ENCODE results near the gene POU2AF1.

POU2AF1 gene

GRCh38 chr11:111384494-111384893 is 5.4 kb upstream of the POU2AF1 start:
- no peak for DNase-seq

GRCh38 chr11:111382451-111382850 is 3.4 kb upstream of the POU2AF1 start:
- DNase-seq: no peak

- DNase-seq: no peak
These were observed 594 bp upstream of the POU2AF1 start for GRCh38 chr11:111379602-111380136.

DNA sequence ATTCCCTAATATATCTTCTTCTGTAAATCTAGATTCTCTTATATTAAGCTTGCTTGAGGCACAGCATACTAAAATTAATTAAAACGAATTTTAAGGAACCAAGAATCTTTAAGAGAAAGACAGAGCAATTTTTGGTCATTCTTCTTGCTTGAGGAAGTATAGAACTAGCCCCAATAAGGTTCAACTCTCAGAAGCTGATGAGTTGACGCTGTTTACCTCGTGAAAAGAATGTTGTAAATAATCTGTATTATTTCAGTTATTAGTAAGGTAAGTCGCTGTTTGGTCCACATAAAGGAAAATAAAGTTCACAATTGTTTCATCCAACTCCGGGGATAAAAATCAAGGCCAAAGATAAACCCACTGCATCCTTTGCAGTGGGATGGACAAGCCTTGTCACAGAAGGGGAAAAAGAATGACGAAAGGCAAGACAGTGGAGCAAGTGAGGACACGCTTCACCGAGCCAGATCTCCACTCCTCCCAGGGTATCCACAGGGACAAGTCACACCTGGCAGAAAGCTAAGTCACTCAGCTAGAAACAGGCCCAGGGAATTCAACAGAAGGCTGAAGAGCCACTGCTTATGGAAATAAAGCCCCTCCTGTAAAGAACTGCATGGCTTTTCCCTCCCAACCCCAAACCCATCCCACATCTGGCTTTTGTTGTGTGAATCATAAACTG is 752 bp downstream of the POU2AF1 start:
- no peak for DNase-seq

GRCh38 chr11:111376181-111376871 is 2.7 kb downstream of the POU2AF1 start:
- DNase-seq: no peak

DNA sequence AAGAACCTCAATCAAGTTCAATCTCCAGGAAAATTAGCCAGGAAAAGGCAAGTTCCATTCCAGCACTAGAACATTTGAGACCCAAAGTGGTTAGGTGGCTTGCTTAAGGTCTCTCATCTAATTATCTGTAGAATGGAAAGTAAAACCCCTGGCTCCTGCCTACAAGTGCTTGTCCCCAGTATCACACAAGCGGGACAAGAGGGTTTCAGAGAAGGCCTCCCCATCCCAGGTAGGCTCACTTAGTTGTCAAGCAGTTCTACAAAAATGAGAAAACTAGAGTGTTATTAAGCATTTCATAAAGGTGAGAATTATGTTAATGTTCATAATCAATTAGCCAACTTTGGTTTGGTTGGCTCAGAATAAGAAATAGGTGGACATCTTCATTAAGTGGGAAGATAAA is 5.5 kb downstream of the POU2AF1 start:
- no peak for DNase-seq

- DNase-seq: no peak
These were observed 6.5 kb downstream of the POU2AF1 start for GRCh38 chr11:111372538-111372937.

DNA sequence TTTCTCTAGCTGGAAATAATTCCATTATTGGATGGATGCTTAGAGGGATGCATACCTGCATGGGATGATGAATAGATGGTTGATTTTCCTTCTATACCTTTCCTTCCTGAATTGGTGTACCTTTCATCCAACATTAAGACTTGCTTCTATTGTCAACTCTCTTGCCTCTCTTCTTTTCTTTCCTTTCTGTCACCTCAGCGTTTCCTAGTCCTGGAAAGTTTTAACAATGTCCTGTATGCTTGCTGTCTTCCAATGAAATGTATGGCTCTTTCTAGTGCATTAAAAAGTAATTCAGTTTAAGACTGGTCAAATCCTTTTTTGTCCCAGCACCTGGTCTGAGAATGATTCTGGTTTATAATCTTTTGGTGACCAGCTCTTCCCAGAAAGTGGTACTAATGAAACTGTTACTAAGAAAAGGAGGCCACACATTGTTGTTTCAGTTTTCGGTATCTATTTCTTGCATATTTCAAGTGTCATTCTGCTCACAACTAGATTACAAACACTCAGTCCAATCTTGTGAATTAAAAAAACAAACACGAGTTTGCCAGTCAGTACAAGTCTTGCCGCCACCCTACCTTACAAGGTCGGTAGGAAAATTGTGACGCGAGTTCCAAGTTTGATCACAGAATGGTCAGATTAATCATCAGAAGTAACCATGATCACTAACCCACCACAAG is 8.0 kb downstream of the POU2AF1 start:
- no peak for DNase-seq

- DNase-seq: no peak
These were observed 8.7 kb downstream of the POU2AF1 start for GRCh38 chr11:111370270-111370901.

- DNase-seq: no peak
These were observed 10.9 kb downstream of the POU2AF1 start for GRCh38 chr11:111368285-111368560.

GRCh38 chr11:111367411-111368284 is 11.4 kb downstream of the POU2AF1 start:
- DNase-seq: no peak

- DNase-seq: no peak
These were observed 12.3 kb downstream of the POU2AF1 start for GRCh38 chr11:111366560-111367410.

DNA sequence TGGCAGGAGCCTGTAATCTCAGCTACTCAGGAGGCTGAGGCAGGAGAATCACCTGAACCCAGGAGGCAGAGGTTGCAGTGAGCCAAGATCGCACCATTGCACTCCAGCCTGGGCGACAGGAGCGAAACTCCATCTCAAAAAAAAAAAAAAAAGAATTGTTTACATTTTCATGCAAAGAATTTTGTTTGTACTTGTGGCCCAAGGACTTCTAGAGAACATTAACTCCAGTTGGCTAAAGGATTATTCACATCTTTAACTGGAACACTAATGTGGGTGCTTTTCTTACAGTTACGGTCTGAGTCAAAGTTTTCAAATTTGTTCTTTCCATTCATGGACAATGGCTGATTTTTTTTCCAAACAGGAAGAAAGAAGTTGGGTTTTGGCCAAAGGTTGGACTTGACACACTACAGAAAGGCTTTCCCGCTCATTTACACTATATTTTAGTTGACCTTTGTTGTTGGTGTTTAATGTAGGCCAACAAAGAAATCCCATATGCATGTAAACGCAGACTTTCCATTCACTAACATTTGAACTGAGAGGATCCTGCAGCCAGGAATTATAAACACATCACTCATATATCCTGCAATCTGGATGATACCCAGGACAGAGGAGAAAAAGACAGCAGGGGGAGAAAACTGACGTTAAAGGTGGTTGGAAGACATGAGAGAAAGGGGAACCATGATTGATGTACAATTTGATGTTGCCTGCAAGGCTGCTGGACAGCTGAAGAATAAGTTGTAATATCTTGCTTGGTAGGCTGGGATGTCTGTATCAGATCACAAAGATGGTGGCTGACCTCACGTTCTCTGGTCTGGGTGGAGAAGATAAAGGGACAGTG is 13.1 kb downstream of the POU2AF1 start:
- DNase-seq: no peak

DNA sequence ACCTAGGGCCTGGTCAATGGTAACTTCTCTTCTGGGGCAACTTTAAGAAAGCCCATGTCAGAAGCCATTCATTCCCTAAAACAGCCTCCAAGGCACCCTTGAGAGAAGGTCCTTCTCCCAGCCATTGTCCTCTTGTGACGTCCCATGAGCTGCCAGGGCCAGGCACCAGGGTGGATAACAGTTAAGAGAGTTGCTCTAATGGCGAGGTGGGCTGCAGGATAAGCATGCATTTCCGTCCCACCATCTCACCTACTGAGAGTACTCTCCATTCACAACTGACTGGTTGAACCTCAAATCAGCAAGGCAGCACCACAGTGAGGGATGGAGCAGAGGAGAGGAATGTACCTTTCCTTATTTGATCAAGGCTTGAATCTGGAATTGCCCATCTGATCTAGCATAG is 14.6 kb downstream of the POU2AF1 start:
- no peak for DNase-seq

GRCh38 chr11:111363985-111364384 is 15.1 kb downstream of the POU2AF1 start:
- no peak for DNase-seq

- no peak for DNase-seq
These were observed 16.1 kb downstream of the POU2AF1 start for GRCh38 chr11:111362887-111363411.

- DNase-seq: no peak
These were observed 17.2 kb downstream of the POU2AF1 start for GRCh38 chr11:111361874-111362273.

GRCh38 chr11:111361052-111361801 is 17.8 kb downstream of the POU2AF1 start:
- DNase-seq: no peak
